Measurements from ENCODE around the gene BLOC1S1.

BLOC1S1 gene

GRCh38 chr12:55692631-55693322 lies 23.1 kb upstream of the BLOC1S1 start:
- TF ChIP-seq, protein P1, sequence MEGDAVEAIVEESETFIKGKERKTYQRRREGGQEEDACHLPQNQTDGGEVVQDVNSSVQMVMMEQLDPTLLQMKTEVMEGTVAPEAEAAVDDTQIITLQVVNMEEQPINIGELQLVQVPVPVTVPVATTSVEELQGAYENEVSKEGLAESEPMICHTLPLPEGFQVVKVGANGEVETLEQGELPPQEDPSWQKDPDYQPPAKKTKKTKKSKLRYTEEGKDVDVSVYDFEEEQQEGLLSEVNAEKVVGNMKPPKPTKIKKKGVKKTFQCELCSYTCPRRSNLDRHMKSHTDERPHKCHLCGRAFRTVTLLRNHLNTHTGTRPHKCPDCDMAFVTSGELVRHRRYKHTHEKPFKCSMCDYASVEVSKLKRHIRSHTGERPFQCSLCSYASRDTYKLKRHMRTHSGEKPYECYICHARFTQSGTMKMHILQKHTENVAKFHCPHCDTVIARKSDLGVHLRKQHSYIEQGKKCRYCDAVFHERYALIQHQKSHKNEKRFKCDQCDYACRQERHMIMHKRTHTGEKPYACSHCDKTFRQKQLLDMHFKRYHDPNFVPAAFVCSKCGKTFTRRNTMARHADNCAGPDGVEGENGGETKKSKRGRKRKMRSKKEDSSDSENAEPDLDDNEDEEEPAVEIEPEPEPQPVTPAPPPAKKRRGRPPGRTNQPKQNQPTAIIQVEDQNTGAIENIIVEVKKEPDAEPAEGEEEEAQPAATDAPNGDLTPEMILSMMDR (IDR thresholded peaks at IDR 0.05), result no peak

DNA sequence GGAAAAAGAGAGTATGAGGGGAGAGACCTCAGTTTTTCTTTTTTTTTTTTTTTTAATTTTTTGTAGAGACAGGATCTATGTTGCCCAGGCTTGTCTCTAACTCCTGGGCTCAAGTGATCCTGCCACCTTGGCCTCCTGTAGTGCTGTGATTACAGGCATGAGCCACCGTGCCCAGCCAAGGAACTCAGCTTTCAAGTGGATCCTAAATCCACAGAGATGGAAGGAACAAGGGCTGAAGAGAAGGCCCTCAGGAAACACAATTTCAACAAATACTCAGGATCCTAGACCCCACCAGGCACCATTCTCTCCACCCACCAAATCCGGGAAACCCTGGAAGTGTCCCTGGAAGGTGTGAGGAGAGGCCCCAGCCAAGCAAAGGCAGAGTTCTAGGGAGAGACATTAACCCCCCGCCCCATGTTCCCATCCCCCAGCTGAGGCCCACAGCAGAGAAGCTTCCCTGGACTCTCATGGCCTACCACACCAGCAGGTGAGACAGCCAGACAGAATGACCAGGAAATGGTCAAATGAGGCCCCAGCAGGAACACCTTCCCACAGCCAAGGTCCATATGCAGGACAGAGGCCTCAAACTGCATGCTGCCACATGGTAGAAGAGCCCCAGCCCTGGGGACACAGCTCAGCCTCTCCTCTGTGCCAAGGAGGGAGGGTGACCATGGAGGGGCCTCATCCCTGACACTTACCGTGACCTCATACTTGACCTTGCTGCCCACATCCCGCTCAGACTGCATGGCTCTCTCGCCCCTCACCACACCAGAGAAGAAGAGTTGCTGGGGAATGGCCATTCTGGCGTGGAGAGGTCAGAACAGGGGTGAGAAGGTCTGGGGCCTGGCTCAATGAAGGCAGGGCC lies 22.3 kb upstream of the BLOC1S1 start:
- H3K27me3 Mint-ChIP-seq (ENCODE audit: low read depth, poor library complexity), result no peaks in the 10 kb centered on the region
- TF ChIP-seq, protein P1 (IDR thresholded peaks at IDR 0.05), result no peak
- no peaks in the 10 kb centered on the region for H3K36me3 Mint-ChIP-seq (ENCODE audit: low read depth)
- no peaks in the 10 kb centered on the region for H3K9me3 Mint-ChIP-seq
- H3K4me3 Mint-ChIP-seq, result no peak overlapping the region
- peaks cover 5% of the 10 kb centered on the region for H3K4me1 Mint-ChIP-seq
- H3K27ac Mint-ChIP-seq, result no peak overlapping the region
- no peak for DNase-seq

More at GRCh38 chr12:55692631-55693322, 23.1 kb upstream of the BLOC1S1 start:
- Mint-ChIP-seq H3K4me3 (no peak overlapping the region), H3K36me3 (ENCODE audit: low read depth) (no peaks in the 10 kb centered on the region), H3K27ac (no peak overlapping the region), H3K27me3 (ENCODE audit: low read depth, poor library complexity) (no peaks in the 10 kb centered on the region), H3K9me3 (no peaks in the 10 kb centered on the region), H3K4me1 (peaks cover 5% of the 10 kb centered on the region)
- DNase-seq, result no peak

DNA sequence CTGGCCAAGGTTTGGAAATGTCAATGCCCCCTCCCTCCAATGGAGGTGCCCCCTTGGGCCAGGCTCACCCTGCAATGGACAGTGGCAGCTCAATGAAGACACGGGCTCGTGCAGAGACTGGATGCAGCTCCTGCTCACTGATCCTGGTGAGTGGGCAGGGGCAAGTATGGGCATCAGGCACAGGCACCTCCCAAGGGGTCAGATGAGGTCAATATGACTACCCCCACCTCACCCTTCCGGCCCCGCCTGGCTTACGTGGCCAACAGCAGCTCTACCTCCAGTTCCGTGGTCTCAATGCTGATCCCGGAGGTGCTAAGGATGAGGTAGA lies 21.7 kb upstream of the BLOC1S1 start:
- Mint-ChIP-seq H3K4me3 (no peak overlapping the region), H3K4me1 (peaks cover 5% of the 10 kb centered on the region), H3K27me3 (ENCODE audit: low read depth, poor library complexity) (no peaks in the 10 kb centered on the region), H3K27ac (no peak overlapping the region), H3K9me3 (no peaks in the 10 kb centered on the region), H3K36me3 (ENCODE audit: low read depth) (no peaks in the 10 kb centered on the region)
- TF ChIP-seq, protein P1 (IDR thresholded peaks at IDR 0.05), result no peak
- no peak for DNase-seq

- Mint-ChIP-seq H3K27ac (no peak overlapping the region), H3K4me3 (no peak overlapping the region), H3K9me3 (no peaks in the 10 kb centered on the region), H3K27me3 (ENCODE audit: low read depth, poor library complexity) (no peaks in the 10 kb centered on the region), H3K36me3 (ENCODE audit: low read depth) (no peaks in the 10 kb centered on the region), H3K4me1 (peaks cover 5% of the 10 kb centered on the region)
- DNase-seq, result no peak
- TF ChIP-seq, protein P1 (IDR thresholded peaks at IDR 0.05), result no peak
These were observed 21.2 kb upstream of the BLOC1S1 start for GRCh38 chr12:55694651-55695050.

DNA sequence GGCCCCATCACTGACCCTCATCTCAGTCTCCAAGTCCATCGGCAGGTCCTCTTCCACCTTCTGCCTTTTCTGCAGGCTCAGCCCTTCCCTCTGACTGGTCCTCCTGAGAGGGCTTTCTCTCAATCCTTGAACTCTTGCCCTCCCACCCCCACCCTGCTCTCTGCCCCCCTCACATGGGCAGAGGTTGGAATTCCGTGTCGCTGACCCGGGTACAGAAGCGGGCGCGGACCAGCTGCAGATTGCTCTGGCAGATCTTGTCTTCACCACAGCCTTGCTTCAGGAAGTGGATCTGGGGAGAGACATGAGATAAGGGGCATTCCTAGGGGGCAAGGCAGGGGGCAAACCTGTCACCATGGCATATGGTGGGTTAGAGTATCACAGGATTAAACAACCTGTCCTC lies 20.5 kb upstream of the BLOC1S1 start:
- H3K36me3 Mint-ChIP-seq (ENCODE audit: low read depth), result no peaks in the 10 kb centered on the region
- H3K27me3 Mint-ChIP-seq (ENCODE audit: low read depth, poor library complexity), result no peaks in the 10 kb centered on the region
- H3K27ac Mint-ChIP-seq, result no peak overlapping the region
- DNase-seq, result no peak
- no peaks in the 10 kb centered on the region for H3K9me3 Mint-ChIP-seq
- TF ChIP-seq, protein P1 (IDR thresholded peaks at IDR 0.05), result no peak
- no peak overlapping the region for H3K4me3 Mint-ChIP-seq
- peaks cover 5% of the 10 kb centered on the region for H3K4me1 Mint-ChIP-seq

All from nephron progenitor cell (in vitro differentiated cells).